ENCODE measurements around the gene SLIT3.

DNA sequence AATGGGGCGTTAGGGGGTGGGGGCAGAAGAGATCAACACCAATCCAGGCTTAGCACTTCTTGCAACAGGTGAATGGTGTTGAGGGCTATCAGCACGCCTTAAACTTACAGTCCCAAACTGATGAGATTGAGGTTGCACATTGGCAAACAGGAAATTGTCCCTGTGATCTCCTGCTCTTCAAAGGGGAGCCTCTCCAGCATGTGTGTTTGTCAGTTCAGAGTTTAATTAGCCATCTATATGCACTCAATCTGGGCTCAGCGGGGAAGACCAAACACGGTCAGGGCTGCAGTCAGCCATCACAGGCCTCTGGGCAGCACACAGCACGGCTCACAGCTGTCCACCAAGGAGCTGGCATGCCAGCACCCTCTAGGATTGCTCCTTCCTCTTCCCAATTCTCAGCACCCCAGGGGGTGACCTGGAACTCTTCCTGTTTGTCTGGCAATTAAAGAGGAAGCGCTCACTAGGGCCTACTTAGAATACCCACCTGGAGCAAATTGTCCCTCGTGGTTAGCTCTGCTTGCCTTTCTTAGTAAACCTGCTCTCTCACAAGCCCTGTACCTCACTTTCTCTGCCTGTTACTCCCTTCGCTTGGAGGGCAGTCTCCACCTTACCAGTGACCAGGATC is 217.4 kb downstream of the SLIT3 start:
- TF ChIP-seq TAF1 (IDR thresholded peaks at IDR 0.05; ENCODE audit: borderline replicate concordance, low read depth, low read length) (no peak), RCOR1 (conservative IDR thresholded peaks at IDR 0.05; ENCODE audit: low read depth, low read length) (no peak), POLR2AphosphoS5 (IDR thresholded peaks at IDR 0.05; ENCODE audit: low read length) (no peak), TBL1XR1 (IDR thresholded peaks at IDR 0.05; ENCODE audit: low read depth, low read length) (no peak), ZNF274 (IDR thresholded peaks at IDR 0.05; ENCODE audit: insufficient read depth, insufficient read length) (no peak), KDM1A (IDR thresholded peaks at IDR 0.05; ENCODE audit: borderline replicate concordance) (no peak), MXI1 (IDR thresholded peaks at IDR 0.05; ENCODE audit: low read depth, low read length) (no peak), SIX5 (IDR thresholded peaks at IDR 0.05; ENCODE audit: low read depth, low read length, severe bottlenecking) (no peak), ZZZ3 (IDR thresholded peaks at IDR 0.05; ENCODE audit: control insufficient read depth, insufficient read length, low read depth) (no peak), BMI1 (IDR thresholded peaks at IDR 0.05; ENCODE audit: borderline replicate concordance) (no peak)
- TF ChIP-seq, protein P1, sequence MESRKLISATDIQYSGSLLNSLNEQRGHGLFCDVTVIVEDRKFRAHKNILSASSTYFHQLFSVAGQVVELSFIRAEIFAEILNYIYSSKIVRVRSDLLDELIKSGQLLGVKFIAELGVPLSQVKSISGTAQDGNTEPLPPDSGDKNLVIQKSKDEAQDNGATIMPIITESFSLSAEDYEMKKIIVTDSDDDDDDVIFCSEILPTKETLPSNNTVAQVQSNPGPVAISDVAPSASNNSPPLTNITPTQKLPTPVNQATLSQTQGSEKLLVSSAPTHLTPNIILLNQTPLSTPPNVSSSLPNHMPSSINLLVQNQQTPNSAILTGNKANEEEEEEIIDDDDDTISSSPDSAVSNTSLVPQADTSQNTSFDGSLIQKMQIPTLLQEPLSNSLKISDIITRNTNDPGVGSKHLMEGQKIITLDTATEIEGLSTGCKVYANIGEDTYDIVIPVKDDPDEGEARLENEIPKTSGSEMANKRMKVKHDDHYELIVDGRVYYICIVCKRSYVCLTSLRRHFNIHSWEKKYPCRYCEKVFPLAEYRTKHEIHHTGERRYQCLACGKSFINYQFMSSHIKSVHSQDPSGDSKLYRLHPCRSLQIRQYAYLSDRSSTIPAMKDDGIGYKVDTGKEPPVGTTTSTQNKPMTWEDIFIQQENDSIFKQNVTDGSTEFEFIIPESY (IDR thresholded peaks at IDR 0.05), result no peak
- TF ChIP-seq, protein P2, sequence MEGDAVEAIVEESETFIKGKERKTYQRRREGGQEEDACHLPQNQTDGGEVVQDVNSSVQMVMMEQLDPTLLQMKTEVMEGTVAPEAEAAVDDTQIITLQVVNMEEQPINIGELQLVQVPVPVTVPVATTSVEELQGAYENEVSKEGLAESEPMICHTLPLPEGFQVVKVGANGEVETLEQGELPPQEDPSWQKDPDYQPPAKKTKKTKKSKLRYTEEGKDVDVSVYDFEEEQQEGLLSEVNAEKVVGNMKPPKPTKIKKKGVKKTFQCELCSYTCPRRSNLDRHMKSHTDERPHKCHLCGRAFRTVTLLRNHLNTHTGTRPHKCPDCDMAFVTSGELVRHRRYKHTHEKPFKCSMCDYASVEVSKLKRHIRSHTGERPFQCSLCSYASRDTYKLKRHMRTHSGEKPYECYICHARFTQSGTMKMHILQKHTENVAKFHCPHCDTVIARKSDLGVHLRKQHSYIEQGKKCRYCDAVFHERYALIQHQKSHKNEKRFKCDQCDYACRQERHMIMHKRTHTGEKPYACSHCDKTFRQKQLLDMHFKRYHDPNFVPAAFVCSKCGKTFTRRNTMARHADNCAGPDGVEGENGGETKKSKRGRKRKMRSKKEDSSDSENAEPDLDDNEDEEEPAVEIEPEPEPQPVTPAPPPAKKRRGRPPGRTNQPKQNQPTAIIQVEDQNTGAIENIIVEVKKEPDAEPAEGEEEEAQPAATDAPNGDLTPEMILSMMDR (IDR thresholded peaks at IDR 0.05 in 2 of 3, conservative IDR thresholded peaks at IDR 0.05 in 1 of 3; ENCODE audit: control insufficient read depth in 2 of 3, extremely low read depth in 1 of 3, insufficient read depth in 1 of 3, low read depth in 3 of 3, low read length in 3 of 3), result no peak
- TF ChIP-seq, protein P3, sequence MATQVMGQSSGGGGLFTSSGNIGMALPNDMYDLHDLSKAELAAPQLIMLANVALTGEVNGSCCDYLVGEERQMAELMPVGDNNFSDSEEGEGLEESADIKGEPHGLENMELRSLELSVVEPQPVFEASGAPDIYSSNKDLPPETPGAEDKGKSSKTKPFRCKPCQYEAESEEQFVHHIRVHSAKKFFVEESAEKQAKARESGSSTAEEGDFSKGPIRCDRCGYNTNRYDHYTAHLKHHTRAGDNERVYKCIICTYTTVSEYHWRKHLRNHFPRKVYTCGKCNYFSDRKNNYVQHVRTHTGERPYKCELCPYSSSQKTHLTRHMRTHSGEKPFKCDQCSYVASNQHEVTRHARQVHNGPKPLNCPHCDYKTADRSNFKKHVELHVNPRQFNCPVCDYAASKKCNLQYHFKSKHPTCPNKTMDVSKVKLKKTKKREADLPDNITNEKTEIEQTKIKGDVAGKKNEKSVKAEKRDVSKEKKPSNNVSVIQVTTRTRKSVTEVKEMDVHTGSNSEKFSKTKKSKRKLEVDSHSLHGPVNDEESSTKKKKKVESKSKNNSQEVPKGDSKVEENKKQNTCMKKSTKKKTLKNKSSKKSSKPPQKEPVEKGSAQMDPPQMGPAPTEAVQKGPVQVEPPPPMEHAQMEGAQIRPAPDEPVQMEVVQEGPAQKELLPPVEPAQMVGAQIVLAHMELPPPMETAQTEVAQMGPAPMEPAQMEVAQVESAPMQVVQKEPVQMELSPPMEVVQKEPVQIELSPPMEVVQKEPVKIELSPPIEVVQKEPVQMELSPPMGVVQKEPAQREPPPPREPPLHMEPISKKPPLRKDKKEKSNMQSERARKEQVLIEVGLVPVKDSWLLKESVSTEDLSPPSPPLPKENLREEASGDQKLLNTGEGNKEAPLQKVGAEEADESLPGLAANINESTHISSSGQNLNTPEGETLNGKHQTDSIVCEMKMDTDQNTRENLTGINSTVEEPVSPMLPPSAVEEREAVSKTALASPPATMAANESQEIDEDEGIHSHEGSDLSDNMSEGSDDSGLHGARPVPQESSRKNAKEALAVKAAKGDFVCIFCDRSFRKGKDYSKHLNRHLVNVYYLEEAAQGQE (IDR thresholded peaks at IDR 0.05; ENCODE audit: low read depth, low read length), result no peak
- TF ChIP-seq, protein P4, sequence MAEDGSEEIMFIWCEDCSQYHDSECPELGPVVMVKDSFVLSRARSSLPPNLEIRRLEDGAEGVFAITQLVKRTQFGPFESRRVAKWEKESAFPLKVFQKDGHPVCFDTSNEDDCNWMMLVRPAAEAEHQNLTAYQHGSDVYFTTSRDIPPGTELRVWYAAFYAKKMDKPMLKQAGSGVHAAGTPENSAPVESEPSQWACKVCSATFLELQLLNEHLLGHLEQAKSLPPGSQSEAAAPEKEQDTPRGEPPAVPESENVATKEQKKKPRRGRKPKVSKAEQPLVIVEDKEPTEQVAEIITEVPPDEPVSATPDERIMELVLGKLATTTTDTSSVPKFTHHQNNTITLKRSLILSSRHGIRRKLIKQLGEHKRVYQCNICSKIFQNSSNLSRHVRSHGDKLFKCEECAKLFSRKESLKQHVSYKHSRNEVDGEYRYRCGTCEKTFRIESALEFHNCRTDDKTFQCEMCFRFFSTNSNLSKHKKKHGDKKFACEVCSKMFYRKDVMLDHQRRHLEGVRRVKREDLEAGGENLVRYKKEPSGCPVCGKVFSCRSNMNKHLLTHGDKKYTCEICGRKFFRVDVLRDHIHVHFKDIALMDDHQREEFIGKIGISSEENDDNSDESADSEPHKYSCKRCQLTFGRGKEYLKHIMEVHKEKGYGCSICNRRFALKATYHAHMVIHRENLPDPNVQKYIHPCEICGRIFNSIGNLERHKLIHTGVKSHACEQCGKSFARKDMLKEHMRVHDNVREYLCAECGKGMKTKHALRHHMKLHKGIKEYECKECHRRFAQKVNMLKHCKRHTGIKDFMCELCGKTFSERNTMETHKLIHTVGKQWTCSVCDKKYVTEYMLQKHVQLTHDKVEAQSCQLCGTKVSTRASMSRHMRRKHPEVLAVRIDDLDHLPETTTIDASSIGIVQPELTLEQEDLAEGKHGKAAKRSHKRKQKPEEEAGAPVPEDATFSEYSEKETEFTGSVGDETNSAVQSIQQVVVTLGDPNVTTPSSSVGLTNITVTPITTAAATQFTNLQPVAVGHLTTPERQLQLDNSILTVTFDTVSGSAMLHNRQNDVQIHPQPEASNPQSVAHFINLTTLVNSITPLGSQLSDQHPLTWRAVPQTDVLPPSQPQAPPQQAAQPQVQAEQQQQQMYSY (CRISPR knock-in tag; IDR thresholded peaks at IDR 0.05), result no peak
